Measurements from ENCODE around the gene CCDC15. TPM values are rescaled to one million over a fixed set of nuclear protein-coding genes. Genes with fewer than 3 reads are reported as not detected.

The CCDC15 gene
- total RNA-seq, 1 experiment from 2014 or later: 4.0 TPM

GRCh38 chr11:124941703-124942102 is 12.3 kb upstream of the CCDC15 start:
- CTCF ChIA-PET: interaction anchor here (0.9 to 1.0 kb wide), 2 partner anchors 201 to 485 kb away, joined by 3 read pairs; no protein-coding TSS in a partner anchor
- no peak overlapping the region for H3K4me3 ChIP-seq (ENCODE audit: low read depth, low read length)
- H3K36me3 ChIP-seq (ENCODE audit: control insufficient read depth, insufficient read depth, low read length): no peaks in the 10 kb centered on the region
- H3K4me1 Mint-ChIP-seq (ENCODE audit: low read depth, unreplicated experiment): no peaks in the 10 kb centered on the region
- no peaks in the 10 kb centered on the region for H3K36me3 Mint-ChIP-seq (ENCODE audit: insufficient read depth, unreplicated experiment)
- BruUV-seq (replicated peaks): no TSS peak
- no peak overlapping the region for H3K27ac Mint-ChIP-seq (ENCODE audit: unreplicated experiment)
- H3K27me3 Mint-ChIP-seq (ENCODE audit: insufficient read depth, unreplicated experiment): no peaks in the 10 kb centered on the region
- intact Hi-C loops (cut with micrococcal nuclease; ENCODE audit: unreplicated experiment): no loop called here
- H3K27me3 ChIP-seq (replicated peaks; ENCODE audit: control insufficient read depth, insufficient read depth, low read length): no peaks in the 10 kb centered on the region
- POLR2A ChIA-PET: no interaction called here
- TF ChIP-seq CTCF (IDR thresholded peaks at IDR 0.05; ENCODE audit: insufficient read depth in 1 of 2, low read depth in 1 of 2, low read length in 1 of 2, severe bottlenecking in 1 of 2, unreplicated experiment in 1 of 2): no peak
- no peak for DNase-seq
- no peaks in the 10 kb centered on the region for H3K4me1 ChIP-seq
- no peaks in the 10 kb centered on the region for H3K9me3 Mint-ChIP-seq (ENCODE audit: unreplicated experiment)
- H3K9me3 ChIP-seq: no peaks in the 10 kb centered on the region
- no peak overlapping the region for H3K4me3 Mint-ChIP-seq (ENCODE audit: unreplicated experiment)

GRCh38 chr11:124942466-124943253 is 11.3 kb upstream of the CCDC15 start:
- no peak for DNase-seq
- no peaks in the 10 kb centered on the region for H3K4me1 ChIP-seq
- ChIA-PET POLR2A (no interaction called here), CTCF (no interaction called here)
- H3K9me3 ChIP-seq: no peaks in the 10 kb centered on the region
- Mint-ChIP-seq H3K36me3 (ENCODE audit: insufficient read depth, unreplicated experiment) (no peaks in the 10 kb centered on the region), H3K27me3 (ENCODE audit: insufficient read depth, unreplicated experiment) (no peaks in the 10 kb centered on the region), H3K4me3 (ENCODE audit: unreplicated experiment) (no peak overlapping the region), H3K4me1 (ENCODE audit: low read depth, unreplicated experiment) (no peaks in the 10 kb centered on the region), H3K9me3 (ENCODE audit: unreplicated experiment) (no peaks in the 10 kb centered on the region), H3K27ac (ENCODE audit: unreplicated experiment) (no peak overlapping the region)
- no peaks in the 10 kb centered on the region for H3K27me3 ChIP-seq (replicated peaks; ENCODE audit: control insufficient read depth, insufficient read depth, low read length)
- H3K36me3 ChIP-seq (ENCODE audit: control insufficient read depth, insufficient read depth, low read length): no peaks in the 10 kb centered on the region
- no TSS peak for BruUV-seq (replicated peaks)
- no peak overlapping the region for H3K4me3 ChIP-seq (ENCODE audit: low read depth, low read length)
- intact Hi-C loops (cut with micrococcal nuclease; ENCODE audit: unreplicated experiment): no loop called here
- TF ChIP-seq CTCF (IDR thresholded peaks at IDR 0.05; ENCODE audit: insufficient read depth in 1 of 2, low read depth in 1 of 2, low read length in 1 of 2, severe bottlenecking in 1 of 2, unreplicated experiment in 1 of 2): no peak

GRCh38 chr11:124943254-124943616 is 10.8 kb upstream of the CCDC15 start:
- Mint-ChIP-seq H3K27ac (ENCODE audit: unreplicated experiment) (no peak overlapping the region), H3K27me3 (ENCODE audit: insufficient read depth, unreplicated experiment) (peaks cover 5% of the 10 kb centered on the region), H3K36me3 (ENCODE audit: insufficient read depth, unreplicated experiment) (no peaks in the 10 kb centered on the region), H3K9me3 (ENCODE audit: unreplicated experiment) (peaks cover 4% of the 10 kb centered on the region), H3K4me1 (ENCODE audit: low read depth, unreplicated experiment) (no peaks in the 10 kb centered on the region), H3K4me3 (ENCODE audit: unreplicated experiment) (no peak overlapping the region)
- H3K9me3 ChIP-seq: no peaks in the 10 kb centered on the region
- H3K4me1 ChIP-seq: no peaks in the 10 kb centered on the region
- no peak overlapping the region for H3K4me3 ChIP-seq (ENCODE audit: low read depth, low read length)
- intact Hi-C loops (cut with micrococcal nuclease; ENCODE audit: unreplicated experiment): no loop called here
- no peaks in the 10 kb centered on the region for H3K36me3 ChIP-seq (ENCODE audit: control insufficient read depth, insufficient read depth, low read length)
- TF ChIP-seq CTCF (IDR thresholded peaks at IDR 0.05; ENCODE audit: insufficient read depth in 1 of 2, low read depth in 1 of 2, low read length in 1 of 2, severe bottlenecking in 1 of 2, unreplicated experiment in 1 of 2): no peak
- ChIA-PET POLR2A (no interaction called here), CTCF (no interaction called here)
- no peak for DNase-seq
- no peaks in the 10 kb centered on the region for H3K27me3 ChIP-seq (replicated peaks; ENCODE audit: control insufficient read depth, insufficient read depth, low read length)
- BruUV-seq (replicated peaks): no TSS peak

Measured in Caco-2 (cell line).